ENCODE data around the gene MAPK8IP1. TPM values are rescaled to one million over a fixed set of nuclear protein-coding genes. Genes with fewer than 3 reads are reported as not detected.
"Not testable (repeated sequence)": the region's sequence is repeated elsewhere in the genome, so short reads cannot be mapped to it uniquely, and the experiment has no call there.

Gene MAPK8IP1
- total RNA-seq, 2 donors from 2014 or later: 1.7 to 4.0 TPM

- ATAC-seq (peak; percentile 2), DNase-seq (no peak)
- intact Hi-C loops (cut with DNase I, micrococcal nuclease): no loop called here
Measured at GRCh38 chr11:45885921-45886721, 670 bp downstream of the MAPK8IP1 start.

DNA sequence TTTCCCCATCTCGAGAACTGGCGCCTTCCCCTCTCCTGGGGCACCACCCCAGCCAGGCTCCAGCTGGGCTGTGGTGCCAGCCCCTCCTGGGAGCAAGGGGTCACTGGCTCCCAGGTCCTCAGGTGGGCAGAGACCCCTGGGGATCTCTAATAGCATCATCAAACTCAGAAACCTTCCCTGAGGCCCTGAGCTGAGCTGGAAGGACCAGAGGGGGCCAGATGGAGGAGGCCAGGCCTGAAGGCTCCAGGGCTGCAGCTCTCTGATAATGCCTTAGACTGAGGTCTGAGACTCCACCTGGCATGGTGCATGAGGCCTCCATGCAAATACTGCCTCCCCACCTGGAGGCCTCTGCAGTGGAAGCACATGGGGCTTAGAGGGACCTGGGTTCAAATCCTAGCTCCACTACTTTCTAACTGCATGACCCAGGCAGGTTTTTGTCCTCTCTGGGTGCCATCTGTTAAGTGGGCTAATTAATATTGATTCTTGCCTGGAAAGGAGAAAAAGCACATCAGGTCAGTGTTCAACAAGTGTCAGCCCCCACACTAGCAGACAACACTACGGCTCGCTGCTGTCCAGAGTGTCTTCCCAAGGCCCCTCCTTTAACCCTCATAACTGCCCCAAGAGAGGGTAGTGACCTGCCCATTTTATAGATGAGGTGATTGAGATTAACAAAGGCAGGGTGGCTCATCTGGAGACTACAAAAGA lies 1.5 kb downstream of the MAPK8IP1 start:
- ATAC-seq (no peak), DNase-seq (no peak)
- intact Hi-C loops (cut with DNase I, micrococcal nuclease): no loop called here

DNA sequence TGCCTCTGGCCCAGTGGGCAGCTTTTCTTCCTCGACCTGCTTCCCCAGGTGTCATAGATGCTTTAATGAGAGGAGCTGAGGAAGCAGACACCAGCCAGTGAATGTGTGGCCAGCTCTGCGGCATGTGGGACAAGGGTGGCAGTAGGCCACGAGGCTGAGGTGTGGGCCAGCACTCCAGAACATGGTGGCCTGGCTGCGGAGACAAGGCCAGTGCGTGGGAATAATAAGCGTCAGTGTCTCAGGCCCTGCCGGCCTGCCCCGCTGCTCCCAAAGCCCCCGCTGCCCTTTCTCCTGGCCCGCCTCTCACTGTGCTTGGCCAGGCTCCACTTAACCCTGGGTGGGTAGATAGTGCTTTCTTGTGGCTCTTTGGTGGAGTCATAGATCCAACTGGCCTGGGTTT lies 2.1 kb downstream of the MAPK8IP1 start:
- DNase-seq (no peak), ATAC-seq (no peak)
- intact Hi-C loops (cut with DNase I, micrococcal nuclease): no loop called here

DNA sequence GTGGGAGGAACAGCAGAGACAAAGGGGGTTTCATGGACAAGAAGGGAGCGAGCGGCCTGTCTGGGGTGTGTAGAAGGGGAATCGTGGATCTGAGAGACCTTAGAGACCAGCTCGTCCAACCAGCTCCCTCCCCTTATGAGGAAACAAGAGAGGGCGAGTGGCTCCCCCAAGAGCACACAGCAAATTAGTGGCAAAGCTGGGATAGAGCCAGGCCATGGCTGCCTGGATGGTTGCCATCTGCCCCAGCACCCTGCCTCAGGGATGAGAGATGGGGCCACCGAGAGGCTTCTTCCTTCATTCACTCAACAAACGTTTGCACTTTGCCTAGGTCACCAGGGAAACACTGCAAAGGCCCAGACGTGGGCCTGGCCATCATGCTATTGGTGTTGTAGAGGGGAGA lies 4.1 kb downstream of the MAPK8IP1 start:
- intact Hi-C loops (cut with DNase I, micrococcal nuclease): no loop called here
- DNase-seq (no peak), ATAC-seq (no peak)

DNA sequence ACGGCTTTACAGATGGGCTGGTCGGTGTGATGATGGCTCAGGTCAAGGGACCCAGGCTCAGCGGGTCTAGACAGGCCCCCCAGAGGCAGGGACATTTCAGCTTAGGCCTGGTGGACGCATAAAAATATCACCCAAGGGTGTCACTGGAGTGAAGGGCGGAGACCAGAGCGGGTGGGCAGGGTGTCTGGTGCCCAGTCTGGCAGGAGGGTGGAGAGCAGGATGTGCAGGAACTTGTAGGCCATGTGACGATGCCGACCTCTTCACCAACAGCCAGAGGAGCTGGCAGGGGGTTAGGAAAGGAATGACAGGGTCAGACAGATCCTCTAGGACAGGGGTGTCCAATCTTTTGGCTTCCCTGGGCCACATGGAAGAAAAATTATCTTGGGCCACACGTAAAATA lies 4.5 kb downstream of the MAPK8IP1 start:
- DNase-seq: no peak
- ATAC-seq: no peak
- intact Hi-C loops (cut with DNase I, micrococcal nuclease): no loop called here

- no peak for ATAC-seq
- no peak for DNase-seq
Measured at GRCh38 chr11:45890886-45891550, 5.6 kb downstream of the MAPK8IP1 start.

DNA sequence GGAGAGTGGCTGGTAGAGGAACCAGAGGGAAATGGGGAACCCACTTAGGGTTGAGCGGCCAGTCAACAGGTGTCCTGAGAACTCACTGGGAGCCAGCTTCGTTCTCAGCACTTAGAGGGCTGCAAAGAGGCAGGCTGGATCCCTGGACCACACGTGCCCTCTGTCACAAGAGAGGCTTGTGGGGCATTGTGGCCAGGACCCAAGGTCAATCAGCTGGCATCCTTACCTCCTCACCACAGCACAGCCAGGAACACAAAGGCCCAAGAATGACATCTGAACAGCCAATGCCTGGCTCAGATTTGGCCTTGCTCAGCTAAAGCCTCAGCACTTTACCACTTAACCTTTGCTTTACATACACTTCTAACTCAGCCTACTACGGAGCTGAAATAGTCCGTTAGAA lies 7.4 kb downstream of the MAPK8IP1 start:
- intact Hi-C loops (cut with DNase I, micrococcal nuclease): no loop called here
- no peak for ATAC-seq
- DNase-seq: no peak

More at GRCh38 chr11:45890886-45891550, 5.6 kb downstream of the MAPK8IP1 start:
- intact Hi-C loops (cut with DNase I, micrococcal nuclease): no loop called here

- ATAC-seq (no peak), DNase-seq (no peak)
- intact Hi-C loops (cut with DNase I, micrococcal nuclease): no loop called here
Measured at GRCh38 chr11:45894555-45895247, 9.2 kb downstream of the MAPK8IP1 start.

DNA sequence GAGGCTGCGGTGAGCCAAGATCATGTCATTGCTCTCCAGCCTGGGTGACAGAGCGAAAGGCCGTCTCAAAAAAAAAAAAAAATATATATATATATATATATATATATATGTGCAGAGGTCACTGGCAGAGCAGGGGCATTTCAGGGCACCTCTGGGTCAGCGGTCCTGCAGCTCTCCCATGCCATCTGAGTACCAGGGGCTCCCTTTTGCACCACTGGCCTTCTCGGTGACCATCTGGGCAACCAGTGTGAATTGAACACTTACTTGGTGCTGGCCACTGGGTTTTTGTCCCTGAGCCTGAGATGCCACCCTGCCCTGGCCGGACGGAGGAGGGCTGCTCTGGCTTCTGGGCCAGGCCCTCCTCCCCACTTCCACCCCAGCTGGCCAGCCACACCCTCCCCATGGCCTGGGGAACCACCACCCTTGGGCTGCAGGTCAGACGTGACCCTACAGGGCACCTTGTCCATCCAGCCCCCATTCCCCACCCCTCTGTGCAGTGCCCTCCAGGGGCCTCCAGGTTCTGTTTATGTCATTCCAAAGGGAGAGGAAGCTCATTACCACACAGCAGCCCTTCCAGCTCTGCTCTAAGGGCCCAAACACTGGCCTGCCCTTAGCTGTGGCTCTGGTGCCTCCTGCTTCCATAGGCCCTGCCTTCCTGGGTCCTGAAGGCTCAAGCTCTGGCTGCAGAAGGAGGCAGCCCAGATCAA lies 10.3 kb downstream of the MAPK8IP1 start:
- DNase-seq (no peak), ATAC-seq (no peak)
- intact Hi-C loops (cut with DNase I, micrococcal nuclease): no loop called here

DNA sequence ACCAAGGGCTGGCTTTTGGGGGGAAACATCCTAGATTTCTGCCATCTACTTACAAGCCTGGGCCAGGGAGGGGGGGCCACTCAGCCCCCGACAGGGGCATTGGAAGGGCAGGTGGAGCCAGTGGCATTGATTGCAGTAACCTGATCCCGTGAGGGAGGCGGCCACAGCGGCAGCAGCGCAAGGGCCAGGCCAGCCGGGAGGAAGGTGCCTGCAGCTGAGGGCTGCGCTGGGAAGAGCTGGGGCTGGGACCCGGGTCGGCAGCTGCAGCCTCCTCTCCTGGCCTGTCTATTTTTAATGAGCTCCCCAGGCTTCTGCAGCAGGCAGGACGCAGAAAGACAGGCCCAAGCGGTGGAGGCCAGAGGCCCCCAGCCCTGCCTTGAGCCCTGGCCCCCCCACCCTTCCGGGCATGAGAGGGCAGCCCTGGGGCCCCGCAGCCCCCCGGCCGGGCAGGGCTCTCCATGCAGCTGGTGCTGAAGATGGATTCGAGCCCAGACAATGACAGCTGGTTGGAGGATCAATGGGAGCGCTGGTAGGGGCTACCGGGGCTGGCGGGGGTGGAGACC lies 11.1 kb downstream of the MAPK8IP1 start:
- ATAC-seq (no peak), DNase-seq (no peak)
- intact Hi-C loops (cut with DNase I, micrococcal nuclease): no loop called here

DNA sequence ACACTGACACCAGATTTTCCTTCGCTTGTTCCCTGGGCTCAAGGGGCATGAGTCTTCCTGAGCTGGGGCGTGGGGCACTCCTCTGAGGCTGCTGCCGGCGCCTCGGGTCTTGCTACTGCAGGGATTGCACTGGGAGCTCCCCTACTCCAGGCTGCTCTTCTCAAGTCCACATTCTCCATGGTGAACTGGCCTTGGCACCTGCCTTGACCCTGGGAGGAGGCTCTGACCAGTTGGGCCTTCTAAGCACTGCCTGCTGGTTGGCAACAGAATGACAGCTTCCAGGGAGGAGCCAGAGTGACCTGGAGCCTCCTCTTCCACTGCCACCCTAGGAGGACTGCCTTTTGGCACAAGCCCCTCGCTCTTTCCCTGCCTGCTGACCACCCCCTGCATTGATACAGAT lies 12.1 kb downstream of the MAPK8IP1 start:
- DNase-seq (no peak), ATAC-seq (no peak)
- intact Hi-C loops (cut with DNase I, micrococcal nuclease): no loop called here

- DNase-seq (no peak), ATAC-seq (no peak)
- intact Hi-C loops (cut with DNase I, micrococcal nuclease): no loop called here
Measured at GRCh38 chr11:45899086-45899447, 13.6 kb downstream of the MAPK8IP1 start.

DNA sequence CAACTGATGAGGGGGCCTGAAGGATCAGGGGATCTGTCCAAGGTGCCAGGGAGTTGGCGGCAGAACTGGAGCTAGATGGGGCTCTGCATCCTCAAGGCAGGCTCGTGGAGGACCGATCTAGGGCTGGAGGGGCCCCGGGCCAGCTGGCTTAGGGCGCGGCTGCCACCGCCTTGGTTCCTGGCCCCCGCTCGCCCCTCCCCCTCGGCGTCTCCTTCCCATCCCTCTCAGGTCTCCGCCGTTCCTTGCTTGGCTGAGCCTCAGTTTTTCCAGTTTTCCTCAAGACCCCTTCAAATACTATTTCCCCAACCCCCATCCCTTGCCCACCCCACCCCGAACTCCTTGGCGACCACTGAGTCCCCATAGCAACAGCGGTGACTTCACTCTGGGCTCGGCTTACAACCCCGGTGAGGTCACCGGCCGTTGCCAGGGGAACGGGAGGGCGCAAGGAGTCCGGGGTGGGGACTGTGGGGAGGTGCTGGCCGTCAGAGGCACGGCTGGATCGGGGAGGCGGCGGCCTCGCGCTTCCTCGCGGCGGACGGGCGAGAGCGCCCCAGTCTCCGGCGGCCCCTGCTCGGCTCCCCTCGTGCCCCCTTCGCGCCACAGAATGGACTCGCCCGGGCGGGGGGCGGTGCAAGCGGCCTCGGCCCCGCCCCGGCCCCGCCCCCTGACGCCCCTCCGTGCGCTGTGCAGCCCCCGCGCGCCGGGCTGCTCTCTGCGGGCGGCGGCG lies 14.2 kb downstream of the MAPK8IP1 start:
- intact Hi-C loops (cut with DNase I, micrococcal nuclease): no loop called here

DNA sequence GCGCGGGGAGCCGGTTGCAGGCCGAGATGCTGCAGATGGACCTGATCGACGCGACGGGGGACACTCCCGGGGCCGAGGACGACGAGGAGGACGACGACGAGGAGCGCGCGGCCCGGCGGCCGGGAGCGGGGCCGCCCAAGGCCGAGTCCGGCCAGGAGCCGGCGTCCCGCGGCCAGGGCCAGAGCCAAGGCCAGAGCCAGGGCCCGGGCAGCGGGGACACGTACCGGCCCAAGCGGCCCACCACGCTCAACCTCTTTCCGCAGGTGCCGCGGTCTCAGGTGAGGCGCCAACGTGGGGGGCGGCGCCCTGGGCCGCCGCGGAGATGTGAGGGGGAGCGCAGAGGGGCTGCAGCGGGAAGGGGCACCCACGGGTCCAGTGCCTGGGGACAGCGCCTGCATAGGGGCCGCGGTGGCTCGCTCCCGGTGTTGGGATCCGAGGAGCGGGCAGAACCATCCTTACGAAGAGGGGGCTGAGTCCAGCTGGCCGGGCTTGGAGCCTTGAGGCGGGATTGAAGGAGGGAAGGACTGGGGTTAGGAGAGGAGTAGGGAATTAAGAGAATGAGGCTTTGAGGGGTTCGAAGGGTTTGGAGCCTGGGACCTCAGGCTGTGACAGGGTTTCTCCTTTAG lies 14.8 kb downstream of the MAPK8IP1 start:
- DNase-seq; intact Hi-C loops (cut with DNase I, micrococcal nuclease): not testable (repeated sequence)
- ATAC-seq: peak; percentile 3

More for the DNA sequence above, 14.2 kb downstream of the MAPK8IP1 start:
- peak; percentile 75 for DNase-seq
- peak; percentile 70 for ATAC-seq

DNA sequence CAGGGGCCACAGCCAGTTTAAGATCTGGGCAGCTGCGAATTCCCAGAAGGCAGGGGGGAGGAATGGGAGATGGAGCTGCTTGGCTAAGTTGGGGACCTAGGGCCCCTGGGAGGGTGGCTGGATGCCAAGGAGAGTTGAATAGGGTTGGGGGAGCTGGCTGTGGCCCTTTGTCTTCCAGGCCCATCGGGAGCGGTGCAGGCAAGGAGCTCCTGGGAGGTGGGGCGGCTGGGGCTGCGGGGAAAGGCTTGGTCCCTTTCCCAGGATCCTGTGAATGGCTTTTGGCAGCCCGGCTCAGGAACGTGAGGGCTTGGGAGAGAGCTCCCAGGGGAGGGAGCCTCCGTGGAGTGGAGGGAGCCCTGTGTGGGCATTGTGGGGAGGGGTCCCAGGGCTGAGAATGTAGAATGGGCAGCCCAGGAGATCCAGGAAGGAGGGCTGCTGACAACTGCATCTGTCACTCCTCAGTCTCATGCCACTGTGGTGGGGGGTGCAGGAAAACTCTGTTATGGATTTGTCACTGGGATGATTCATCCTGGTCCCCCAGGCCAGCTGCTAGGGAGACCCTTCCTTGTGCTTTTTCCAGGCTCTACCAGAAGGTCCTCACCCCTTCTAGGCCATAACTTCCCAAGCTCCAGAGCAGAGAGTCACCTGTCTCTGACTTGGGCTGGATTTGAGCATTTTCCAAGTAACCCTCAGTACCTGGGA lies 15.6 kb downstream of the MAPK8IP1 start:
- intact Hi-C loops (cut with DNase I, micrococcal nuclease): no loop called here
- no peak for ATAC-seq
- no peak for DNase-seq

DNA sequence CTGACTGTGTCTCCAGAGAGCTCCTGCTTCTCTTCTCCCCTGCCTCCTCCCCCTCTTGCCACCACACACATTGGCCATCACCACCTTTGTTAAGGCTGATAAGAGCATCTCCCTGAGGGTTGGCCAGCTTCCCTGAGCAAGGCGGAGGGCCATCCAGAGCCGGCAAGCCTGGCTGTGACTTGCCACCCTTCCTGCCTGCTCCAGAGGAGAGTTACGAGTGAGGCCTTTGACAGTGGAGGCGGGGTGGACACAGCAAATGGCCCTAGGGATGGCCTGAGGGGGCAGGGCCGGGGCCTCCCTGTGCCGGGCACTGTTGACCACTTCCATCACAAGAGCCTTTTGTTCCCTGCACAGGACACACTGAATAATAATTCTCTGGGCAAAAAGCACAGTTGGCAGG lies 16.2 kb downstream of the MAPK8IP1 start:
- ATAC-seq (no peak), DNase-seq (no peak)
- intact Hi-C loops (cut with DNase I, micrococcal nuclease): no loop called here
